Loucy (cell line): ENCODE data around the gene CABP2.
A peak's percentile ranks its signal among the peaks of the same experiment; 100 is the strongest.

ENCODE experiments used
- H2AFZ ChIP-seq: fragments of 200-600 bp; sonication (generic); 2 replicates; pipeline ENCODE4 v1.6.0; 2016; ENCODE audit warnings: antibody characterized with exemption, mild to moderate bottlenecking, low read length, moderate library complexity
- H3F3A ChIP-seq: fragments of 200-600 bp; 2 replicates; pipeline ENCODE4 v1.6.0; 2016; ENCODE audit warnings: antibody characterized with exemption, low read depth, mild to moderate bottlenecking
- H3K27me3 ChIP-seq: fragments of 200-600 bp; sonication (generic); 2 replicates; pipeline ENCODE4 v1.6.1; 2014; ENCODE audit warnings: low read length, mild to moderate bottlenecking; ENCODE audit not compliant: insufficient read depth, poor library complexity, severe bottlenecking
- H3K36me3 ChIP-seq: fragments of 200-600 bp; sonication (generic); 2 replicates; pipeline ENCODE4 v1.6.1; 2016; ENCODE audit warnings: low read length; ENCODE audit not compliant: insufficient read depth
- H3K4me1 ChIP-seq: fragments of 200-600 bp; sonication (generic); 2 replicates; pipeline ENCODE4 v1.5.1; 2014; ENCODE audit warnings: low read length, mild to moderate bottlenecking; ENCODE audit not compliant: insufficient read depth, poor library complexity, severe bottlenecking
- H3K4me2 ChIP-seq: fragments of 200-600 bp; sonication (generic); 2 replicates; pipeline ENCODE4 v1.6.0; 2014; ENCODE audit warnings: antibody characterized with exemption, low read length, low read depth, mild to moderate bottlenecking; ENCODE audit not compliant: poor library complexity, severe bottlenecking
- H3K4me3 ChIP-seq: fragments of 200-600 bp; sonication (generic); 2 replicates; pipeline ENCODE4 v1.5.1; 2014; ENCODE audit warnings: low read length, mild to moderate bottlenecking, mixed read lengths; ENCODE audit not compliant: poor library complexity, severe bottlenecking
- H3K79me2 ChIP-seq: fragments of 200-600 bp; sonication (generic); 2 replicates; pipeline ENCODE4 v1.6.1; 2014; ENCODE audit warnings: low read length; ENCODE audit not compliant: insufficient read depth
- H3K9ac ChIP-seq: fragments of 200-600 bp; sonication (generic); 2 replicates; pipeline ENCODE4 v1.6.0; 2014; ENCODE audit warnings: mild to moderate bottlenecking, low read depth, low read length, moderate library complexity; ENCODE audit not compliant: poor library complexity, severe bottlenecking
- H3K9me2 ChIP-seq: fragments of 200-600 bp; sonication (generic); replicated peaks from 2 replicates; pipeline ENCODE4 v1.6.1; 2016; ENCODE audit warnings: low read depth, low read length, mixed read lengths
- H3K9me3 ChIP-seq: fragments of 200-600 bp; sonication (generic); 2 replicates; pipeline ENCODE4 v1.6.1; 2014; ENCODE audit warnings: mild to moderate bottlenecking, antibody characterized with exemption, low read length, low read depth; ENCODE audit not compliant: insufficient read depth
- H4K20me1 ChIP-seq: fragments of 200-600 bp; sonication (generic); 2 replicates; pipeline ENCODE4 v1.6.0; 2014; ENCODE audit warnings: antibody characterized with exemption, low read length, mild to moderate bottlenecking; ENCODE audit not compliant: insufficient read depth, poor library complexity, severe bottlenecking
- EZH2phosphoT487 ChIP-seq: fragments of 200-600 bp; IDR thresholded peaks from 2 replicates; pipeline ENCODE4 v1.6.1; 2018; ENCODE audit warnings: antibody characterized with exemption, mild to moderate bottlenecking, moderate library complexity, borderline replicate concordance
- TF ChIP-seq, protein P1 (sequence below): fragments of 200-600 bp; sonication (generic); conservative IDR thresholded peaks from 2 replicates; pipeline ENCODE4 v1.5.1; 2014; ENCODE audit warnings: mild to moderate bottlenecking, antibody characterized with exemption, low read length

Gene CABP2

GRCh38 chr11:67484847-67485311 is 38.4 kb downstream of the CABP2 start:
- Histone ChIP-seq H3K36me3 (peaks cover 14% of the 10 kb centered on the region; the same call in 1 of the 2 replicates), H3K4me1 (peaks cover 30% of the 10 kb centered on the region), H3K4me2 (peak overlapping the region; percentile 96), H3K27me3 (no peaks in the 10 kb centered on the region), H3K79me2 (peaks cover 42% of the 10 kb centered on the region), H3F3A (no peaks in the 10 kb centered on the region), H3K4me3 (peak overlapping the region; percentile 82), H3K9me2 (no peaks in the 10 kb centered on the region), H3K9ac (peak overlapping the region; percentile 94), H3K9me3 (no peaks in the 10 kb centered on the region), H2AFZ (no peak overlapping the region), H4K20me1 (peaks cover 14% of the 10 kb centered on the region)
- TF ChIP-seq EZH2phosphoT487 = no peak
- TF ChIP-seq, protein P1, sequence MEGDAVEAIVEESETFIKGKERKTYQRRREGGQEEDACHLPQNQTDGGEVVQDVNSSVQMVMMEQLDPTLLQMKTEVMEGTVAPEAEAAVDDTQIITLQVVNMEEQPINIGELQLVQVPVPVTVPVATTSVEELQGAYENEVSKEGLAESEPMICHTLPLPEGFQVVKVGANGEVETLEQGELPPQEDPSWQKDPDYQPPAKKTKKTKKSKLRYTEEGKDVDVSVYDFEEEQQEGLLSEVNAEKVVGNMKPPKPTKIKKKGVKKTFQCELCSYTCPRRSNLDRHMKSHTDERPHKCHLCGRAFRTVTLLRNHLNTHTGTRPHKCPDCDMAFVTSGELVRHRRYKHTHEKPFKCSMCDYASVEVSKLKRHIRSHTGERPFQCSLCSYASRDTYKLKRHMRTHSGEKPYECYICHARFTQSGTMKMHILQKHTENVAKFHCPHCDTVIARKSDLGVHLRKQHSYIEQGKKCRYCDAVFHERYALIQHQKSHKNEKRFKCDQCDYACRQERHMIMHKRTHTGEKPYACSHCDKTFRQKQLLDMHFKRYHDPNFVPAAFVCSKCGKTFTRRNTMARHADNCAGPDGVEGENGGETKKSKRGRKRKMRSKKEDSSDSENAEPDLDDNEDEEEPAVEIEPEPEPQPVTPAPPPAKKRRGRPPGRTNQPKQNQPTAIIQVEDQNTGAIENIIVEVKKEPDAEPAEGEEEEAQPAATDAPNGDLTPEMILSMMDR = no peak

DNA sequence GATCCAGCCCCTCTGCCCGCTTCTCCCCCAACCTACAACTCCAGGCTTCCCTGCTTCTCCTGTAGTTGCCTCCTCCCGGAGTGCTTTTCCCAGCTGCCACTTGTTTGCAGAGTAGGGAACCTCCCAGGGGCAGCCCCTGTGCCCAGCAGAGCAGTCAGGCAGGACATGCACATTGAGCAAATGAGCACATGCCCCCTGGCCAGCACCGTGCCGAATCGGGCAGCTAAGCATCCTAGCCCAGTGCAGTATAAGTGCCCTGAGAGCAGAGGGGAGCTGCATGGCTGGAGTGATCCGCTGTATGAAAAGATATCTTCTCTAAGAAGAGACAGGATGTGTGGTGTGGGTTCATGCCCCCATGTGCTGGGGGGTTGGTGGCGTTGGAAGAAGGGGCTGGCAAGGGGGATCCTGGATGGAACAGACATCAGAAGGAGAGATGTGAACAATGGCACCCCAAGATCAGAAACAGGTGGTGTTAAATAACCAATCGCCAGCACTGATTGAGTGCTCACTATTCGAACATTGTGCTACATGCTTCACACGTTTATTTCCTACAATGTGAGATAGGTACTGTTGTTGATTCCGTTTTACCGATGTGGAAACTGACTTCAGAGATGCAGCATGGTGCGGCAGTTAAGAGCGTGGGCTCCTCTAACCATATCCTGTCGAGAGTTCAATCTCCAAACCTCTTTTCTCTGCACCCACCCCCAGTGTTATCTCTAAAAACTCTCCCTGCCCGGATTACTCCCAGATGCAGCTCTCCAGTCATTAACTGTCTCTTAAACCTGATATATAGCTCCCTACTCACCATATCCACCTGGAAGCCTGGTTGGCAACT is 39.2 kb downstream of the CABP2 start:
- H3K9me3 ChIP-seq = no peaks in the 10 kb centered on the region
- peaks cover 14% of the 10 kb centered on the region for H4K20me1 ChIP-seq
- peak overlapping the region; percentile 94 for H3K9ac ChIP-seq
- no peak overlapping the region for H2AFZ ChIP-seq
- H3K4me2 ChIP-seq = peak overlapping the region; percentile 96
- peaks cover 30% of the 10 kb centered on the region for H3K4me1 ChIP-seq
- H3K27me3 ChIP-seq = no peaks in the 10 kb centered on the region
- H3K4me3 ChIP-seq = peak overlapping the region; percentile 82
- H3F3A ChIP-seq = no peaks in the 10 kb centered on the region
- peaks cover 8% of the 10 kb centered on the region; the same call in 1 of the 2 replicates for H3K36me3 ChIP-seq
- TF ChIP-seq, protein P1 = no peak
- TF ChIP-seq EZH2phosphoT487 = no peak
- H3K79me2 ChIP-seq = peaks cover 42% of the 10 kb centered on the region
- no peaks in the 10 kb centered on the region for H3K9me2 ChIP-seq

- TF ChIP-seq, protein P1 = no peak
- no peak for TF ChIP-seq EZH2phosphoT487
- H3K79me2 ChIP-seq = peaks cover 42% of the 10 kb centered on the region
- H3K4me1 ChIP-seq = peaks cover 30% of the 10 kb centered on the region
- no peaks in the 10 kb centered on the region for H3K27me3 ChIP-seq
- H3K4me3 ChIP-seq = peak within 1 kb of the TSS; percentile 82
- no peaks in the 10 kb centered on the region for H3K9me2 ChIP-seq
- no peaks in the 10 kb centered on the region for H3F3A ChIP-seq
- peaks cover 14% of the 10 kb centered on the region for H4K20me1 ChIP-seq
- no peaks in the 10 kb centered on the region for H3K9me3 ChIP-seq
- H3K36me3 ChIP-seq = peaks cover 7% of the 10 kb centered on the region; the same call in 1 of the 2 replicates
- peak within 1 kb of the TSS; percentile 94 for H3K9ac ChIP-seq
- peak within 1 kb of the TSS; percentile 96 for H3K4me2 ChIP-seq
- peak within 1 kb of the TSS; percentile 88 for H2AFZ ChIP-seq
These were observed 40.1 kb downstream of the CABP2 start, which contains the start of gene AIP for GRCh38 chr11:67482827-67483798. Gene AIP (plus strand): TSS chr11:67483026. CDS start chr11:67483159, 133 bp downstream.
